Measurements from ENCODE around the gene ZBTB22.
"Not testable (repeated sequence)": the region's sequence is repeated elsewhere in the genome, so short reads cannot be mapped to it uniquely, and the experiment has no call there.

The ZBTB22 gene

GRCh38 chr6:33298773-33299236 is 18.7 kb downstream of the ZBTB22 start, which contains the start of gene RGL2:
Gene RGL2, minus strand, starts transcription at chr6:33298942. Its CDS starts 332 bp downstream, at chr6:33298610.
- DNase-seq = peak; percentile 43 to 49

- peak; percentile 39 to 44 for DNase-seq
These were observed 19.4 kb downstream of the ZBTB22 start for GRCh38 chr6:33297956-33298772.

- DNase-seq = no peak
These were observed 20.1 kb downstream of the ZBTB22 start for GRCh38 chr6:33297406-33297955.

- no peak for DNase-seq
These were observed 20.6 kb downstream of the ZBTB22 start for GRCh38 chr6:33296797-33297405.

- DNase-seq = no peak
These were observed 21.7 kb downstream of the ZBTB22 start for GRCh38 chr6:33295621-33296369.

GRCh38 chr6:33294086-33294823 is 23.3 kb downstream of the ZBTB22 start:
- no peak for DNase-seq

- DNase-seq = no peak
These were observed 24.4 kb downstream of the ZBTB22 start for GRCh38 chr6:33292996-33293682.

GRCh38 chr6:33290459-33290858 is 27.1 kb downstream of the ZBTB22 start:
- DNase-seq = no peak

- DNase-seq = no peak
These were observed 27.7 kb downstream of the ZBTB22 start for GRCh38 chr6:33289784-33290315.

GRCh38 chr6:33288921-33289783 is 28.4 kb downstream of the ZBTB22 start, which contains the start of the genes PFDN6 and WDR46:
Gene PFDN6, plus strand, starts transcription at chr6:33289601. Its CDS starts 256 bp downstream, at chr6:33289857.
Gene WDR46, minus strand, starts transcription at chr6:33289239. Its CDS starts 69 bp downstream, at chr6:33289170.
- DNase-seq = peak; percentile 75 to 77

- no peak for DNase-seq
These were observed 29.2 kb downstream of the ZBTB22 start for GRCh38 chr6:33288141-33288920.

GRCh38 chr6:33286946-33287914 is 30.3 kb downstream of the ZBTB22 start:
- no peak for DNase-seq

- DNase-seq = not testable (repeated sequence)
These were observed 32.3 kb downstream of the ZBTB22 start for GRCh38 chr6:33285214-33285613.

GRCh38 chr6:33280539-33280938 is 37.0 kb downstream of the ZBTB22 start:
- no peak for DNase-seq

GRCh38 chr6:33279971-33280511 is 37.5 kb downstream of the ZBTB22 start:
- DNase-seq = no peak

- no peak for DNase-seq
These were observed 38.3 kb downstream of the ZBTB22 start for GRCh38 chr6:33279257-33279695.

- no peak for DNase-seq
These were observed 38.7 kb downstream of the ZBTB22 start for GRCh38 chr6:33278810-33279209.

- DNase-seq = no peak
These were observed 39.2 kb downstream of the ZBTB22 start for GRCh38 chr6:33278392-33278741.

Measured in activated CD4-positive, alpha-beta T cell treated with anti-CD3 and anti-CD28 coated beads, Interleukin-2, amount 50 U/mL, for 4 hours (primary cell).